CD4-positive, CD25-positive, alpha-beta regulatory T cell (primary cell): ENCODE measurements around the gene ATG2A. TPM values are rescaled to one million over a fixed set of nuclear protein-coding genes. Genes with fewer than 3 reads are reported as not detected.
A peak's percentile ranks its signal among the peaks of the same experiment; 100 is the strongest.

Source experiments
- ATAC-seq, 2 donors: fragments of 150-1000 bp; cut with Tn5 transposase; one replicate each; pipeline ENCODE4 v1.10.0; 2021; ENCODE audit warnings: low read depth in 2 of 2, moderate number of reproducible peaks in 2 of 2, moderate library complexity in 1 of 2
- DNase-seq, 3 donors: peaks; one replicate each; pipeline versions ENCODE4 v3.0.0 to v3.0.0-alpha.2; 2012 to 2022; ENCODE audit warnings: mixed read lengths in 1 of 3
- H3K27ac ChIP-seq: one replicate; pipeline ENCODE4 v1.7.0; 2013; ENCODE audit warnings: mild to moderate bottlenecking, low read length; ENCODE audit not compliant: insufficient read depth, poor library complexity, severe bottlenecking
- H3K27me3 ChIP-seq: one replicate; pipeline ENCODE4 v1.7.0; 2013; ENCODE audit warnings: low read length; ENCODE audit not compliant: control insufficient read depth, insufficient read depth
- H3K36me3 ChIP-seq: one replicate; pipeline ENCODE4 v1.7.0; 2013; ENCODE audit warnings: mild to moderate bottlenecking, low read length, moderate library complexity; ENCODE audit not compliant: control insufficient read depth, insufficient read depth
- H3K4me1 ChIP-seq: 2 replicates; pipeline ENCODE4 v1.7.0; 2013; ENCODE audit warnings: mild to moderate bottlenecking, low read length; ENCODE audit not compliant: insufficient read depth, control insufficient read depth, poor library complexity, severe bottlenecking
- H3K4me3 ChIP-seq: one replicate; pipeline ENCODE4 v1.7.0; 2013; ENCODE audit warnings: low read depth, mild to moderate bottlenecking, low read length, moderate library complexity
- H3K9me3 ChIP-seq, 2 experiments: 1 replicate in 1 of 2; 2 replicates in 1 of 2; pipeline ENCODE4 v1.7.0; 2013; ENCODE audit warnings: low read length in 2 of 2, mild to moderate bottlenecking in 1 of 2, moderate library complexity in 1 of 2; ENCODE audit not compliant: control insufficient read depth in 2 of 2
- H3K27ac Mint-ChIP-seq, 3 donors: one replicate each; pipeline ENCODE4 v1.8.0; 2020 to 2022; ENCODE audit warnings: mild to moderate bottlenecking in 3 of 3, mixed read lengths in 3 of 3, moderate library complexity in 2 of 3
- H3K27me3 Mint-ChIP-seq: one replicate; pipeline ENCODE4 v1.8.0; 2022; ENCODE audit warnings: mild to moderate bottlenecking, mixed read lengths
- H3K36me3 Mint-ChIP-seq: one replicate; pipeline ENCODE4 v1.8.0; 2020; ENCODE audit warnings: mixed read lengths
- H3K4me1 Mint-ChIP-seq, 4 donors: one replicate each; pipeline ENCODE4 v1.8.0; 2020 to 2022; ENCODE audit warnings: mixed read lengths in 4 of 4, mild to moderate bottlenecking in 1 of 4
- H3K4me3 Mint-ChIP-seq, 4 donors: one replicate each; pipeline ENCODE4 v1.8.0; 2020 to 2022; ENCODE audit warnings: mild to moderate bottlenecking in 4 of 4, mixed read lengths in 4 of 4, moderate library complexity in 3 of 4
- H3K9me3 Mint-ChIP-seq, 7 donors: one replicate each; pipeline ENCODE4 v1.8.0; 2020 to 2022; ENCODE audit warnings: mixed read lengths in 7 of 7, mild to moderate bottlenecking in 3 of 7, moderate library complexity in 2 of 7
- polyA plus RNA-seq, 4 donors: library from polyadenylated mRNA; unstranded; fragments of 300-500 nt; fragmentation: Illumina TruSeq; gene quantifications; one replicate each; pipeline ENCODE4 v1.2.3, GENCODE V29; 2021
- total RNA-seq: library from RNA; stranded (reverse); gene quantifications from one replicate; pipeline ENCODE4 v1.2.3, GENCODE V29; 2022

Gene ATG2A
- total and polyA plus RNA-seq, 5 donors from 2014 or later = 5.8 to 234 (median 6.9) TPM

- no peaks in the 10 kb centered on the region for H3K9me3 ChIP-seq
- H3K4me1 ChIP-seq = peaks cover 100% of the 10 kb centered on the region
- peak in 1 of 3 donors; percentile 68 for DNase-seq
- Mint-ChIP-seq H3K36me3 (peaks cover 40% of the 10 kb centered on the region), H3K4me1 (peaks cover 22 to 97% (median 52%) of the 10 kb centered on the region in 4 donors), H3K4me3 (peak overlapping the region; percentile 71 to 93 (median 85)), H3K27me3 (no peaks in the 10 kb centered on the region), H3K9me3 (no peaks in the 10 kb centered on the region), H3K27ac (peak overlapping the region; percentile 91 to 99 (median 96))
- peaks cover 27% of the 10 kb centered on the region for H3K36me3 ChIP-seq
- ATAC-seq = peak; percentile 43 to 51
- peak overlapping the region; percentile 91 for H3K27ac ChIP-seq
- peak overlapping the region; percentile 67 for H3K4me3 ChIP-seq
- no peaks in the 10 kb centered on the region for H3K27me3 ChIP-seq
Observed at GRCh38 chr11:64864473-64865285, 52.3 kb downstream of the ATG2A start.

- H3K9me3 ChIP-seq = no peaks in the 10 kb centered on the region
- H3K4me1 ChIP-seq = peaks cover 100% of the 10 kb centered on the region
- Mint-ChIP-seq H3K4me1 (peaks cover 27 to 97% (median 54%) of the 10 kb centered on the region in 4 donors), H3K4me3 (peak overlapping the region; percentile 71 to 93 (median 85)), H3K36me3 (peaks cover 42% of the 10 kb centered on the region), H3K27me3 (no peaks in the 10 kb centered on the region), H3K9me3 (no peaks in the 10 kb centered on the region), H3K27ac (peak overlapping the region; percentile 91 to 99 (median 96))
- DNase-seq (no peak), ATAC-seq (no peak)
- peaks cover 28% of the 10 kb centered on the region for H3K36me3 ChIP-seq
- H3K27ac ChIP-seq = peak overlapping the region; percentile 91
- no peaks in the 10 kb centered on the region for H3K27me3 ChIP-seq
- peak overlapping the region; percentile 67 for H3K4me3 ChIP-seq
Observed at GRCh38 chr11:64864135-64864472, 52.9 kb downstream of the ATG2A start.

GRCh38 chr11:64863391-64864060 is 53.5 kb downstream of the ATG2A start:
- Histone ChIP-seq H3K4me1 (peaks cover 100% of the 10 kb centered on the region), H3K27me3 (no peaks in the 10 kb centered on the region), H3K36me3 (peaks cover 26% of the 10 kb centered on the region), H3K27ac (peak overlapping the region; percentile 91), H3K4me3 (peak overlapping the region; percentile 83), H3K9me3 (no peaks in the 10 kb centered on the region)
- ATAC-seq (no peak), DNase-seq (no peak)
- Mint-ChIP-seq H3K4me3 (peak overlapping the region; percentile 71 to 93 (median 85)), H3K36me3 (peaks cover 41% of the 10 kb centered on the region), H3K9me3 (no peaks in the 10 kb centered on the region), H3K4me1 (peaks cover 27 to 97% (median 53%) of the 10 kb centered on the region in 4 donors), H3K27me3 (no peaks in the 10 kb centered on the region), H3K27ac (peak overlapping the region; percentile 91 to 100 (median 96))

DNA sequence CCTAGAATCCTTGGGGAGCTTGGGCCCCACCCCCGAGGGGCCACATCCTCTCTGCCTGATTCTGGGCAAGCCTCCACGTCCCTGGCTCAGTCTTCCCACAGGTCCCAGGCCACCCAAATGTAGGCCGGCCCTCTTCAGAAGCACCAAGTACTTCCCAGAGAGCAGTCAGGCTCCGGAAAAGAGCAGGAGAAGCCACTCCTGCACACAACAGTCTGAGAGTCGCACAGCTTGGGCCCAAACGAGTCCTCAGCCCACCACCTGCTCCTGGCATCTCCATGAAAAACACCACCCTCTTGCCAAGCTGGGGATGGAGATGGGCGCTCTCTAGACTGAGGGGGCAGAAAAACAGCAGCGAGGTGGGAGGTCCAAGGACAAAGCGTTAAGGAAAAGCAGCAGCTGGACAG is 54.0 kb downstream of the ATG2A start:
- H3K9me3 Mint-ChIP-seq = no peaks in the 10 kb centered on the region
- Histone ChIP-seq H3K4me1 (peaks cover 100% of the 10 kb centered on the region), H3K27me3 (no peaks in the 10 kb centered on the region), H3K4me3 (peak overlapping the region; percentile 83), H3K9me3 (no peaks in the 10 kb centered on the region), H3K36me3 (peaks cover 25% of the 10 kb centered on the region), H3K27ac (peak overlapping the region; percentile 91)
- ATAC-seq (no peak), DNase-seq (no peak)
- H3K27me3 Mint-ChIP-seq = no peaks in the 10 kb centered on the region
- peaks cover 22 to 97% (median 49%) of the 10 kb centered on the region in 4 donors for H3K4me1 Mint-ChIP-seq
- peaks cover 35% of the 10 kb centered on the region for H3K36me3 Mint-ChIP-seq
- peak overlapping the region; percentile 85 to 93 (median 88) for H3K4me3 Mint-ChIP-seq
- peak overlapping the region; percentile 91 to 100 (median 96) for H3K27ac Mint-ChIP-seq

DNA sequence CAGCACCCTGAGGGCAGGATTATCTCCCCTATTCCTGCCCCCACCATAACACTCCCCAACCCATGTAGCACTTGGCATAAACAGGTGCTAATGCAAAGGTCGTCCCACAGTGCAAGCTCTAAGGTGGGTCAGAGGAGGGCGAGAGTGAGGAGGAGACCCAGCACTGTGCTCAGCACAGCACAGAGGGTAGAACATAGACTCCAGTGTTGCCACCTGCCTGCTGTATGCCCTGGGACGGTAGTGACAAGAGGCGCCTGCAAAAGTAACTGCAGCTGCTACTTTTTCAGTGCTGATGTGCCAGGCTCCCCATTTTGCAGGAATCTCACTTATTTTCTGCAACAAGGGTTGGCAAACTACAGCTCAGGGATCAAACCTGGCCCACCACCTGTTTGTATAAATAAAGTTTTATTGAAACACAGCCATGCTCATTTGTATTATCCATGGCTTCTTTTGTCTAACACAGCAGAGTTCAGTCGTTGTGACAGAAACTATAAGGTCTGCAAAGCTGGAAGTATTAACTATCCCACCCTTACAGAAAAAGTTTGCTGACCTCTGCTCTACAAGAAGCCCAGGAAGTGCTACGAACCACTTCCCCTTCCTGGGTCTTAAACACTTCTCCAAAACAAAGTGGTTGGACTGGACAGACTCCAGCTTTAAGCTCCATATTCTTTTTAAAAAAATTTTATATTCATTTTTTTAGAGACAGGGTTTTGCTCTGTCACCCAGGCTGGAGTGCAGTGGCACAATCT is 55.6 kb downstream of the ATG2A start:
- Mint-ChIP-seq H3K4me3 (peak overlapping the region; percentile 78 to 93 (median 88)), H3K27ac (peak overlapping the region; percentile 94 to 100 (median 96)), H3K9me3 (no peaks in the 10 kb centered on the region), H3K4me1 (peaks cover 15 to 95% (median 45%) of the 10 kb centered on the region in 4 donors), H3K27me3 (no peaks in the 10 kb centered on the region), H3K36me3 (peaks cover 30% of the 10 kb centered on the region)
- H3K4me3 ChIP-seq = peak overlapping the region; percentile 83
- H3K27ac ChIP-seq = peak overlapping the region; percentile 91
- H3K4me1 ChIP-seq = peaks cover 100% of the 10 kb centered on the region
- H3K9me3 ChIP-seq = no peaks in the 10 kb centered on the region
- H3K36me3 ChIP-seq = peaks cover 27% of the 10 kb centered on the region
- H3K27me3 ChIP-seq = no peaks in the 10 kb centered on the region
- DNase-seq (peak in 1 of 3 donors; percentile 62), ATAC-seq (peak; percentile 7 to 21)

DNA sequence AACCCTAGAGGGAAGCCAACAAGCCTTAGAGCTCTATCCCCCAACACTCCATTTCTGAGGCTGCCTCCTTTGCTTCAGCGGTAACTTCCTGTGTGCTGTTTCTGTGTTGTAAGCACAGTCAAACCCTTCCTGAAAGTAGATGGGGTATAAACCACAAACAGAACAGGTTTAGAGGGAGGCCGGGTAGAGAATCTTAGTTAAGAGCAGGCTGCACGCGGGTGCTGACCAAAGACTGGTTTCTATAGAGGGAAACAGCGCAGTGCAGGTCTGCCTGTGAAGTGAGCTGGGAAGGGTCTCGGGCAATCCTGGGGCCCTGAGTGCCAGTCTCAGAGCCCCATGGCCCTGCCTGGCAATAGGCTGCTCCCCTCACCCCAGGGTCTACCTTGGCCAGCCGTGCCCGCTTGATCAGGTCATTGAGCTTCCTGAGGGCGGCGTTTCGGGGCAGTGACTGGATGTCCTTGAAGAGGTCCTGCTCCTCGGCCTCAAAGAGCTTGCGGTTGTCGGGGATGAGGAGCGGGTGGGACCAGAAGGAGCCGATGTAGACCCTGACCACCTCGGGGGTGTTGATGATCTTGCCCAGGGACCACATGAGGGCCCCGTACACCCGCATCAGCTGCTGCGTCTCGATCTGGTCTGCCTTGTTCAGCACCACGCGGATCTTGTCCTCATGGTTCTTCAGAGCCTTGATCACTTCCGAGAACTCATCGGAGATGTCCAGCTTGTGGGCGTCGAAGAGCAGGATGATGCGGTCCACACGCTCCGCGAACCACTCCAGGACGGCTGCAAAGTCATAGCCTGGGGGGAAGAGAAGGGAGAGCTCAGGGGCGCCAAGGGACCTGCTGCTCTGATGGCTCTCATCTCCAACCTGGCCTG is 57.2 kb downstream of the ATG2A start:
- peak overlapping the region; percentile 78 to 93 (median 88) for H3K4me3 Mint-ChIP-seq
- Histone ChIP-seq H3K4me1 (peaks cover 100% of the 10 kb centered on the region), H3K27me3 (no peaks in the 10 kb centered on the region), H3K27ac (peak overlapping the region; percentile 91), H3K36me3 (peaks cover 25% of the 10 kb centered on the region), H3K9me3 (no peaks in the 10 kb centered on the region), H3K4me3 (peak overlapping the region; percentile 57)
- peaks cover 10 to 95% (median 40%) of the 10 kb centered on the region in 4 donors for H3K4me1 Mint-ChIP-seq
- peak overlapping the region; percentile 96 to 100 (median 96) for H3K27ac Mint-ChIP-seq
- peak; percentile 69 to 70 for ATAC-seq
- no peaks in the 10 kb centered on the region for H3K27me3 Mint-ChIP-seq
- H3K9me3 Mint-ChIP-seq = peaks cover 0 to 1% (median 0%) of the 10 kb centered on the region in 7 donors
- H3K36me3 Mint-ChIP-seq = peaks cover 29% of the 10 kb centered on the region
- peak; percentile 43 to 94 (median 81) for DNase-seq
